IMR-90 (cell line): ENCODE data around the gene C3AR1. TPM values are rescaled to one million over a fixed set of nuclear protein-coding genes. Genes with fewer than 3 reads are reported as not detected.

Experiments used
- ATAC-seq: fragments of 200-7000 bp; cut with Tn5 transposase; 2 replicates; pipeline ENCODE4 v1.9.1; 2020; ENCODE audit warnings: low read depth, mild to moderate bottlenecking, moderate library complexity
- BruUV-seq: library from RNA; stranded (reverse); fragments of 400-500 nt; replicated peaks from 2 replicates; lab custom pipeline; 2021; lab: Mats Ljungman, UMichigan
- CTCF ChIA-PET: fragments of 300-600 bp; formaldehyde crosslinking; extraction: SDS; loops from one replicate; lab custom pipeline; 2021; ENCODE audit warnings: antibody characterized with exemption; lab: Yijun Ruan, JAX
- POLR2A ChIA-PET: fragments of 300-600 bp; sonication (Branson Sonifier 250); formaldehyde crosslinking; loops from one replicate; lab custom pipeline; 2022; ENCODE audit warnings: antibody characterized with exemption; ENCODE audit not compliant: unreplicated experiment; lab: Charles Lee
- DNase-seq: peaks from one replicate; pipeline ENCODE4 v3.0.0; 2013
- H2AFZ ChIP-seq: replicated peaks from 2 replicates; pipeline ENCODE3; 2013; ENCODE audit warnings: low read length, mild to moderate bottlenecking; ENCODE audit not compliant: poor library complexity
- H2AK5ac ChIP-seq: 2 replicates; pipeline ENCODE4 v1.6.1; 2013; ENCODE audit warnings: low read depth, low read length, inconsistent platforms
- H2AK9ac ChIP-seq: replicated peaks from 2 replicates; pipeline ENCODE3; 2013; ENCODE audit warnings: mild to moderate bottlenecking, low read depth, low read length, moderate library complexity; ENCODE audit not compliant: poor library complexity
- H2BK120ac ChIP-seq: 2 replicates; pipeline ENCODE4 v1.6.1; 2013; ENCODE audit warnings: low read depth, low read length, inconsistent platforms
- H2BK15ac ChIP-seq: 3 replicates; pipeline ENCODE4 v1.6.1; 2013; ENCODE audit warnings: low read depth, low read length, inconsistent platforms
- H2BK20ac ChIP-seq: 2 replicates; pipeline ENCODE4 v1.6.1; 2013; ENCODE audit warnings: low read depth, mild to moderate bottlenecking, inconsistent platforms, low read length, moderate library complexity
- H2BK5ac ChIP-seq: 2 replicates; pipeline ENCODE4 v1.6.1; 2013; ENCODE audit warnings: mild to moderate bottlenecking, low read depth, low read length, inconsistent platforms; ENCODE audit not compliant: poor library complexity, severe bottlenecking
- H3K14ac ChIP-seq: replicated peaks from 2 replicates; pipeline ENCODE4 v1.6.1; 2013; ENCODE audit warnings: low read depth, low read length, inconsistent platforms
- H3K18ac ChIP-seq: 2 replicates; pipeline ENCODE4 v1.6.1; 2013; ENCODE audit warnings: low read depth, low read length, control low read depth
- H3K23ac ChIP-seq: 2 replicates; pipeline ENCODE4 v1.6.1; 2013; ENCODE audit warnings: low read depth, low read length, inconsistent platforms
- H3K27ac ChIP-seq: 2 replicates; pipeline ENCODE4 v1.5.1; 2013; ENCODE audit warnings: mild to moderate bottlenecking, control low read depth, low read length; ENCODE audit not compliant: insufficient read depth
- H3K27me3 ChIP-seq: 2 replicates; pipeline ENCODE4 v1.6.1; 2013; ENCODE audit warnings: low read length; ENCODE audit not compliant: control insufficient read depth, insufficient read depth
- H3K36me3 ChIP-seq: 2 replicates; pipeline ENCODE4 v1.6.1; 2013; ENCODE audit warnings: low read length, mixed read lengths; ENCODE audit not compliant: control insufficient read depth, insufficient read depth
- H3K4ac ChIP-seq: 2 replicates; pipeline ENCODE4 v1.6.1; 2013; ENCODE audit warnings: low read depth, low read length, inconsistent platforms
- H3K4me1 ChIP-seq: 2 replicates; pipeline ENCODE4 v1.6.1; 2013; ENCODE audit warnings: low read length, mixed read lengths; ENCODE audit not compliant: control insufficient read depth, insufficient read depth
- H3K4me2 ChIP-seq: 2 replicates; pipeline ENCODE4 v1.6.1; 2013; ENCODE audit warnings: low read depth, mild to moderate bottlenecking, control low read depth, low read length, moderate library complexity
- H3K4me3 ChIP-seq: 2 replicates; pipeline ENCODE4 v1.5.1; 2013; ENCODE audit warnings: low read depth, mild to moderate bottlenecking, control low read depth, low read length, moderate library complexity; ENCODE audit not compliant: insufficient read depth
- H3K56ac ChIP-seq: 2 replicates; pipeline ENCODE4 v1.6.1; 2013; ENCODE audit warnings: low read length, inconsistent platforms; ENCODE audit not compliant: insufficient read depth; ENCODE audit errors: extremely low read depth
- H3K79me1 ChIP-seq, 2 experiments: 2 replicates each; pipeline ENCODE4 v1.6.1; 2013; ENCODE audit warnings: low read length in 2 of 2, inconsistent platforms in 1 of 2, low read depth in 1 of 2
- H3K9ac ChIP-seq: 2 replicates; pipeline ENCODE4 v1.6.1; 2013; ENCODE audit warnings: low read depth, low read length, control low read depth
- H3K9me1 ChIP-seq: 2 replicates; pipeline ENCODE4 v1.6.1; 2013; ENCODE audit warnings: low read length, inconsistent platforms; ENCODE audit not compliant: insufficient read depth
- H3K9me3 ChIP-seq: 2 replicates; pipeline ENCODE4 v1.6.1; 2013; ENCODE audit warnings: low read length; ENCODE audit not compliant: control insufficient read depth, insufficient read depth
- H4K20me1 ChIP-seq: 2 replicates; pipeline ENCODE4 v1.6.1; 2013; ENCODE audit warnings: low read length, inconsistent platforms; ENCODE audit not compliant: insufficient read depth
- H4K5ac ChIP-seq: 2 replicates; pipeline ENCODE4 v1.6.1; 2013; ENCODE audit warnings: mild to moderate bottlenecking, low read depth, low read length, control low read depth
- H4K8ac ChIP-seq, 2 experiments: 2 replicates each; pipeline ENCODE4 v1.6.1; 2013; ENCODE audit warnings: low read depth in 2 of 2, low read length in 2 of 2, control low read depth in 1 of 2, inconsistent platforms in 1 of 2
- H4K91ac ChIP-seq: 2 replicates; pipeline ENCODE4 v1.6.1; 2013; ENCODE audit warnings: low read depth, low read length, inconsistent platforms; ENCODE audit not compliant: insufficient read depth
- CEBPB ChIP-seq: IDR thresholded peaks from 2 replicates; pipeline ENCODE4 v1.6.1; 2012; ENCODE audit warnings: low read depth, low read length, improper control_type of control experiment
- CHD1 ChIP-seq: IDR thresholded peaks from 2 replicates; pipeline ENCODE4 v1.6.1; 2012; ENCODE audit warnings: low read depth, low read length, improper control_type of control experiment
- ELK1 ChIP-seq: fragments of 150-350 bp; IDR thresholded peaks from 2 replicates; pipeline ENCODE4 v1.6.1; 2016; ENCODE audit warnings: low read depth, mild to moderate bottlenecking, low read length, moderate library complexity, borderline replicate concordance
- FOS ChIP-seq: fragments of 150-350 bp; IDR thresholded peaks from 2 replicates; pipeline ENCODE4 v1.6.1; 2016; ENCODE audit warnings: low read depth, low read length
- MAFK ChIP-seq: IDR thresholded peaks from 2 replicates; pipeline ENCODE4 v1.6.1; 2012; ENCODE audit warnings: low read depth, low read length, improper control_type of control experiment
- MAZ ChIP-seq: IDR thresholded peaks from 2 replicates; pipeline ENCODE4 v1.6.1; 2012; ENCODE audit warnings: low read depth, mild to moderate bottlenecking, low read length, improper control_type of control experiment, moderate library complexity, borderline replicate concordance
- NFE2L2 ChIP-seq: fragments of 150-350 bp; IDR thresholded peaks from 2 replicates; pipeline ENCODE4 v1.6.1; 2016; ENCODE audit warnings: low read depth, mild to moderate bottlenecking, low read length
- POLR2A ChIP-seq: IDR thresholded peaks from 2 replicates; pipeline ENCODE4 v1.6.1; 2012; ENCODE audit warnings: mild to moderate bottlenecking, low read depth, low read length
- RAD21 ChIP-seq: IDR thresholded peaks from 2 replicates; pipeline ENCODE4 v1.6.1; 2012; ENCODE audit warnings: low read length, improper control_type of control experiment
- SMC3 ChIP-seq: fragments of 150-350 bp; IDR thresholded peaks from 2 replicates; pipeline ENCODE4 v1.6.1; 2016; ENCODE audit warnings: low read depth, mild to moderate bottlenecking, antibody characterized with exemption, low read length, moderate library complexity
- USF2 ChIP-seq: fragments of 150-350 bp; IDR thresholded peaks from 2 replicates; pipeline ENCODE4 v1.6.1; 2017; ENCODE audit warnings: mild to moderate bottlenecking, antibody characterized with exemption, low read length, low read depth
- WGBS, 2 experiments: methylation state at CpG; one replicate each; pipeline versions ENCODE4 v1.1.5 to v1.1.7; 2013; ENCODE audit warnings: missing lambda C conversion rate in 2 of 2; ENCODE audit not compliant: insufficient read length in 1 of 2; ENCODE audit errors: extremely low coverage in 2 of 2; 5-methylcytosine and 5-hydroxymethylcytosine counted together
- dilution Hi-C: fragments of 300-500 bp; cut with HindIII; formaldehyde crosslinking; loops from one replicate; pipeline ENCODE4 v1.14.3; 2018; ENCODE audit warnings: low sequenced_read_pairs; ENCODE audit not compliant: unreplicated experiment
- in situ Hi-C: fragments of 300-500 bp; cut with MboI; formaldehyde crosslinking; loops from 3 replicates; pipeline ENCODE4 v1.14.3; 2019; ENCODE audit warnings: low sequenced_read_pairs, inconsistent platforms, mixed read lengths
- intact Hi-C: fragments of 100-400 bp; cut with micrococcal nuclease; formaldehyde crosslinking; loops from 2 replicates; pipeline ENCODE4 v1.10.0; 2022
- polyA plus RNA-seq, 3 experiments: library from polyadenylated mRNA; depleted of rRNA; stranded (reverse); fragments of >200 nt; gene quantifications; 2 replicates each; pipeline ENCODE4 v1.2.3, GENCODE V29; 2012; ENCODE audit warnings: low replicate concordance in 1 of 3
- total RNA-seq: library from RNA; depleted of rRNA; stranded (reverse); fragments of >200 nt; gene quantifications from 2 replicates; pipeline ENCODE4 v1.2.3, GENCODE V29; 2012
- TF ChIP-seq, protein P1 (sequence below): conservative IDR thresholded peaks from 2 replicates; pipeline ENCODE4 v1.5.1; 2012; ENCODE audit warnings: mild to moderate bottlenecking, low read depth, low read length, improper control_type of control experiment

Gene C3AR1
- total and polyA plus RNA-seq, 2 of the 4 experiments (the other 2 are of a cell fraction), result 0.31 to 0.36 TPM

DNA sequence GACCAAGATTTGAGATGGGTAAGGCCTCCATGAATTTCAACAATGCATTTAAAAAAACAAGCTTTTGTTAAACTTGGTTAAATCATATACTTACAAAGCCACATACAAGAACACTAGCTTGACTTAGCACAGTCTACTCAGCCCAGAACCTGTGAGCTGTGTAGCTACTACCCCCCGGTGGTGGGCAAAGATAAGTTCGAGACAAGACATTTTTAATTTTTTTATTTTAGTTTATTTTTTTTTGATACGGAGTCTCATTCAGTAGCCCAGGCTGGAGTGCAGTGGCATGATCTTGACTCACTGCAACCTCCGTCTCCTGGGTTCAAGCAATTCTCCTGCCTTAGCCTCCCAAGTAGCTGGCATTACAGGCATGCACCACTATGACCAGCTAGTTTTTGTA is 12.2 kb upstream of the C3AR1 start:
- H3K9ac ChIP-seq, result no peak overlapping the region

More for the DNA sequence above, 12.2 kb upstream of the C3AR1 start:
- ChIA-PET POLR2A (interaction anchor here (0.5 to 0.6 kb wide), 2 partner anchors 104 to 1886 kb away, joined by 5 to 6 read pairs; no protein-coding TSS in a partner anchor), CTCF (interaction anchor here (0.6 to 2.9 kb wide), 18 partner anchors 9 to 271 kb away, joined by 3 to 30 read pairs (median 3); partner anchors contain the start of gene C3AR1)
- Histone ChIP-seq H2AFZ (no peak overlapping the region), H2BK15ac (no peak overlapping the region), H3K9me1 (no peaks in the 10 kb centered on the region; the same call in 1 of the 2 replicates), H3K14ac (no peak overlapping the region), H2AK5ac (no peak overlapping the region), H3K36me3 (no peaks in the 10 kb centered on the region), H2BK120ac (no peak overlapping the region), H3K9me3 (no peaks in the 10 kb centered on the region), H3K18ac (no peak overlapping the region), H3K4me2 (no peak overlapping the region), H3K79me1 (peaks cover 12 to 20% of the 10 kb centered on the region in 2 experiments; a peak in 3 of 4 replicates), H4K5ac (no peak overlapping the region), H3K56ac (no peak overlapping the region), H4K8ac (no peak overlapping the region), H4K91ac (no peak overlapping the region), H3K27ac (no peak overlapping the region), H3K27me3 (no peaks in the 10 kb centered on the region), H3K4me1 (peaks cover 4% of the 10 kb centered on the region), H4K20me1 (no peaks in the 10 kb centered on the region), H3K4ac (no peak overlapping the region), H2AK9ac (no peak overlapping the region), H2BK5ac (no peak overlapping the region), H2BK20ac (no peak overlapping the region), H3K4me3 (no peak overlapping the region), H3K23ac (no peak overlapping the region)
- in situ Hi-C loops (loop anchor here (5.0 kb wide), 1 partner anchor 36 kb away; no protein-coding TSS in a partner anchor), dilution Hi-C loops (no loop called here), intact Hi-C loops (loop anchor here (1.0 to 5.0 kb wide), 5 partner anchors 32 to 246 kb away; no protein-coding TSS in a partner anchor)
- DNase-seq (peak; percentile 87), ATAC-seq (peak; percentile 64)
- TF ChIP-seq NFE2L2, result no peak
- peak; percentile 84 for TF ChIP-seq RAD21
- TF ChIP-seq CEBPB, result no peak
- no peak for TF ChIP-seq CHD1
- no peak for TF ChIP-seq POLR2A
- no peak for TF ChIP-seq MAFK
- peak; percentile 69 for TF ChIP-seq SMC3
- TF ChIP-seq USF2, result no peak
- no peak for TF ChIP-seq MAZ
- TF ChIP-seq FOS, result no peak
- TF ChIP-seq, protein P1, sequence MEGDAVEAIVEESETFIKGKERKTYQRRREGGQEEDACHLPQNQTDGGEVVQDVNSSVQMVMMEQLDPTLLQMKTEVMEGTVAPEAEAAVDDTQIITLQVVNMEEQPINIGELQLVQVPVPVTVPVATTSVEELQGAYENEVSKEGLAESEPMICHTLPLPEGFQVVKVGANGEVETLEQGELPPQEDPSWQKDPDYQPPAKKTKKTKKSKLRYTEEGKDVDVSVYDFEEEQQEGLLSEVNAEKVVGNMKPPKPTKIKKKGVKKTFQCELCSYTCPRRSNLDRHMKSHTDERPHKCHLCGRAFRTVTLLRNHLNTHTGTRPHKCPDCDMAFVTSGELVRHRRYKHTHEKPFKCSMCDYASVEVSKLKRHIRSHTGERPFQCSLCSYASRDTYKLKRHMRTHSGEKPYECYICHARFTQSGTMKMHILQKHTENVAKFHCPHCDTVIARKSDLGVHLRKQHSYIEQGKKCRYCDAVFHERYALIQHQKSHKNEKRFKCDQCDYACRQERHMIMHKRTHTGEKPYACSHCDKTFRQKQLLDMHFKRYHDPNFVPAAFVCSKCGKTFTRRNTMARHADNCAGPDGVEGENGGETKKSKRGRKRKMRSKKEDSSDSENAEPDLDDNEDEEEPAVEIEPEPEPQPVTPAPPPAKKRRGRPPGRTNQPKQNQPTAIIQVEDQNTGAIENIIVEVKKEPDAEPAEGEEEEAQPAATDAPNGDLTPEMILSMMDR, result peak; percentile 77
- no peak for TF ChIP-seq ELK1
- no CpG with 5 or more reads among the region's 4 CpGs for WGBS, 2 experiments
- BruUV-seq, result no TSS peak
